RWPE1 (cell line): ENCODE results near the gene PRR7.

Experiments
- CTCF ChIA-PET: fragments of 350-600 bp; sonication (Branson Sonifier 250); formaldehyde crosslinking; extraction: SDS; loops from one replicate; lab custom pipeline; 2021; lab: Yijun Ruan, JAX
- POLR2A ChIA-PET: fragments of 400-600 bp; formaldehyde crosslinking; extraction: SDS; loops from one replicate; lab custom pipeline; 2020; ENCODE audit warnings: antibody characterized with exemption; ENCODE audit not compliant: low non-redundant PET; lab: Yijun Ruan, JAX
- DNase-seq: peaks from one replicate; pipeline ENCODE4 v3.0.0; 2012; ENCODE audit warnings: low spot score
- H3K27ac ChIP-seq: fragments of 450-650 bp; 2 replicates; pipeline ENCODE4 v1.5.1; 2017
- TF ChIP-seq, protein P1 (sequence below): fragments of 450-650 bp; conservative IDR thresholded peaks from 2 replicates; pipeline ENCODE4 v1.5.1; 2017; ENCODE audit warnings: low read depth, mild to moderate bottlenecking

PRR7 gene

DNA sequence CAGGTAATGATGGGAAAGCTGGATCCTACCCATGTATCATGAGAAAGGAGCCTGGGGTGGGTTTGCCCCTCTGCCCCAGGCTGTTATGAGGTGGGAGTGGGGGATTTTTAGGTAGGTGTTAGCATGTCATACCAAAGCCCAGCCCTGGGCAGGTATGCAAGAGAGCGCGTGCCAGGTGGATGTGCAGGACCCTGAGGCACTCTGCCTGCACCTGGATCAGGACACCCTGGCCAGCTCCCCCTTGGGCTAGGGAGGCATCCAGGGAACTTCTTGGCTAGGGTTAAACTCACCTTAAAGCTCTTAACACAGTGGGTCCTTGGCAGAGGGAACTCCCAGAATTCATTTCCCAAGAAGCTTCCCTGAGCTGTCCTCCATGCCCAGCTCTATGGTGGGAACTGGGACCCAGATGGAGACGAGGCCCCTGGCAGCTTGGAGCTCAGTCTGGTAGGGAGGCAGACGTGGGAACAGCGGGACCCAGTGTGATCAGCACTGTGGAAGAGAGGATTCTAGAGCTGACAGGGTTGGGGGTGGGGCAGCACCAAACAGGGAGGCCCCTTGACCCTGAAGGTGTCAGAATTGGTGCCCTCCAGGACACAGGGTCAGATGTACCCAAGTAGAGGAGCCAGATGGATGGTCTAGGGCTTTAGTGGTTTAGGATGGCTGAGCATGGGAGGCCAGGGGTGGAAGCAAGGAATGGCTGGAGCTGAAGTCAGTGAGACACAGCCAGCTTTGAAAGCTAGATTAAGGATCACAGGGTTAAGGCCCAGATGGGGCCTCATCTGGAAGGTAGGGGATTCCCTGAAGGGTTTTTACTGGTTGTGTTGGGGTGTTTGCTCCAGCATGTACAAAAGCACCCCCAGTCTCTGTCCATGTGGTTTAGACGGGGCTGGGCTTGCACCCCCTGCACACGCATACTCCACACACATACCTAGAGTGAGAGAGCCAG, 2.2 kb upstream of the PRR7 start:
- TF ChIP-seq, protein P1, sequence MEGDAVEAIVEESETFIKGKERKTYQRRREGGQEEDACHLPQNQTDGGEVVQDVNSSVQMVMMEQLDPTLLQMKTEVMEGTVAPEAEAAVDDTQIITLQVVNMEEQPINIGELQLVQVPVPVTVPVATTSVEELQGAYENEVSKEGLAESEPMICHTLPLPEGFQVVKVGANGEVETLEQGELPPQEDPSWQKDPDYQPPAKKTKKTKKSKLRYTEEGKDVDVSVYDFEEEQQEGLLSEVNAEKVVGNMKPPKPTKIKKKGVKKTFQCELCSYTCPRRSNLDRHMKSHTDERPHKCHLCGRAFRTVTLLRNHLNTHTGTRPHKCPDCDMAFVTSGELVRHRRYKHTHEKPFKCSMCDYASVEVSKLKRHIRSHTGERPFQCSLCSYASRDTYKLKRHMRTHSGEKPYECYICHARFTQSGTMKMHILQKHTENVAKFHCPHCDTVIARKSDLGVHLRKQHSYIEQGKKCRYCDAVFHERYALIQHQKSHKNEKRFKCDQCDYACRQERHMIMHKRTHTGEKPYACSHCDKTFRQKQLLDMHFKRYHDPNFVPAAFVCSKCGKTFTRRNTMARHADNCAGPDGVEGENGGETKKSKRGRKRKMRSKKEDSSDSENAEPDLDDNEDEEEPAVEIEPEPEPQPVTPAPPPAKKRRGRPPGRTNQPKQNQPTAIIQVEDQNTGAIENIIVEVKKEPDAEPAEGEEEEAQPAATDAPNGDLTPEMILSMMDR, result no peak
- ChIA-PET CTCF (interaction anchor here (1.0 to 12.5 kb wide), 5 partner anchors 10 to 54 kb away, joined by 3 to 148 read pairs (median 4); partner anchors contain the start of gene GRK6), POLR2A (interaction anchor here (0.6 kb wide), 1 partner anchor 18 kb away, joined by 3 read pairs; no protein-coding TSS in a partner anchor)
- no peak for DNase-seq
- H3K27ac ChIP-seq, result peak overlapping the region; percentile 88

GRCh38 chr5:177445052-177445916, 1.3 kb upstream of the PRR7 start:
- ChIA-PET POLR2A (interaction anchor here (0.6 kb wide), 1 partner anchor 19 kb away, joined by 3 read pairs; no protein-coding TSS in a partner anchor), CTCF (interaction anchor here (1.5 to 12.5 kb wide), 4 partner anchors 9 to 42 kb away, joined by 4 to 148 read pairs (median 12); no protein-coding TSS in a partner anchor)
- DNase-seq, result no peak
- TF ChIP-seq, protein P1, result no peak
- H3K27ac ChIP-seq, result peak overlapping the region; percentile 88

DNA sequence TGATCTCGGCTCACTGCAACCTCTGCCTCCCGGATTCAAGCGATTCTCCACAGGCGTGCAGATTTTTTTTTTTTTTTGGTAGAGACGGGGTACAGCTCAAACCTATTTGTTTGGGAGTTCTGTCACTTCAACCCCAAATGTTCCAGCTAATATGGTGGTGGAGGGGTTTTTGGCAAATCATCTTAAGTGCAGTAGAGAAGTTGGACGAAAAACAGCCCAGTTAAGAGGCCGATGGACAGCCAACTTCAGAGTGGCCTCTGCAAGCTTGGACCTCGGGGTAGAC, 756 bp upstream of the PRR7 start:
- H3K27ac ChIP-seq, result peak overlapping the region; percentile 88
- DNase-seq, result no peak
- TF ChIP-seq, protein P1, result no peak
- ChIA-PET POLR2A (no interaction called here), CTCF (interaction anchor here (0.6 to 12.5 kb wide), 6 partner anchors 9 to 162 kb away, joined by 4 to 148 read pairs (median 6); no protein-coding TSS in a partner anchor)

DNA sequence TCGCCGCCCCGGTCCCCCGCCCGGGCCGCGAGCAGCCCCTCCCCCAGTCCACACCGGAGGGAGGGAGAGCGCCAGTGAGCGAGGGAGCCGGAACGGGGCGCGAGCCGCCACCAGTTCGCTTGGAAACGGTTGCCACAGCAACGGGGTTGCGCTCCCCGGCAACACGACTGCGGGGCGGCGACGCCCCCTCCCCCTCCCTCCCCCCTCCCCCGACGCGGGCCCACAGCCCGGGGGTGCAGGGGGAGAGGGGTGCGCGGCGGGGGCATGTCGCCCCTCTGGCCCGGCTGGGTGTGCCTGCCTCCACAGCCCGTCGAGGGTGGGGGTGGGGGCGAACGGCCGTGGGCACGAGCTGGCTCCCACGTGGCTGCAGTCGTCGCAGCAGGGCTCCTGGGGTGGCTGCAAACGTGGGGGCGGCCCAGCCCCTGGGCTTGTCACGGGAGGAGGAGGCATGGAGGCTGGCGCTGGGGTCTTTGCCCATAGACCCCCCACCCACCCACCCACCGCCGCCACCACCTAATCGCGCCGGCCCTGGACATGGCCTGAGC, 524 bp downstream of the PRR7 start:
- H3K27ac ChIP-seq, result peak overlapping the region; percentile 88
- POLR2A ChIA-PET, result interaction anchor here (0.8 to 1.7 kb wide), 4 partner anchors 17 to 45 kb away, joined by 3 to 11 read pairs (median 5); partner anchors contain the start of gene GRK6
- TF ChIP-seq, protein P1, result no peak
- DNase-seq, result peak; percentile 64
- CTCF ChIA-PET, result interaction anchor here (0.6 to 12.5 kb wide), 8 partner anchors 10 to 137 kb away, joined by 3 to 148 read pairs (median 4); partner anchors contain the start of gene RGS14

GRCh38 chr5:177447611-177448243, 1.1 kb downstream of the PRR7 start:
- peak; percentile 92 for DNase-seq

More at GRCh38 chr5:177447611-177448243, 1.1 kb downstream of the PRR7 start:
- TF ChIP-seq, protein P1, result peak; percentile 13; the same call in 1 of the 2 replicates
- CTCF ChIA-PET, result interaction anchor here (0.8 to 12.5 kb wide), 6 partner anchors 9 to 138 kb away, joined by 4 to 148 read pairs (median 7); no protein-coding TSS in a partner anchor
- POLR2A ChIA-PET, result interaction anchor here (0.8 to 1.7 kb wide), 4 partner anchors 18 to 45 kb away, joined by 3 to 11 read pairs (median 5); partner anchors contain the start of gene GRK6
- peak overlapping the region; percentile 88 for H3K27ac ChIP-seq
